Stimulated activated CD4-positive, alpha-beta T cell treated with anti-CD3 and anti-CD28 coated beads, Interleukin-15, amount 100 ng/mL, for 24 hours (primary cell): ENCODE measurements around the gene CLNK.

Experiments used
- DNase-seq: peaks from one replicate; pipeline ENCODE4 v3.0.0-alpha.2; 2020

CLNK gene, protein sequence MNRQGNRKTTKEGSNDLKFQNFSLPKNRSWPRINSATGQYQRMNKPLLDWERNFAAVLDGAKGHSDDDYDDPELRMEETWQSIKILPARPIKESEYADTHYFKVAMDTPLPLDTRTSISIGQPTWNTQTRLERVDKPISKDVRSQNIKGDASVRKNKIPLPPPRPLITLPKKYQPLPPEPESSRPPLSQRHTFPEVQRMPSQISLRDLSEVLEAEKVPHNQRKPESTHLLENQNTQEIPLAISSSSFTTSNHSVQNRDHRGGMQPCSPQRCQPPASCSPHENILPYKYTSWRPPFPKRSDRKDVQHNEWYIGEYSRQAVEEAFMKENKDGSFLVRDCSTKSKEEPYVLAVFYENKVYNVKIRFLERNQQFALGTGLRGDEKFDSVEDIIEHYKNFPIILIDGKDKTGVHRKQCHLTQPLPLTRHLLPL

GRCh38 chr4:10684631-10685030 is at the start of gene CLNK:
Gene CLNK, minus strand, starts transcription at chr4:10684768. Its CDS starts 16,899 bp downstream, at chr4:10667869.
- no peak for DNase-seq

- no peak for DNase-seq
Observed at GRCh38 chr4:10733481-10734062, 49.0 kb upstream of the CLNK start.

GRCh38 chr4:10732914-10733415 is 48.4 kb upstream of the CLNK start:
- peak; percentile 14 for DNase-seq

- peak; percentile 39 for DNase-seq
Observed at GRCh38 chr4:10732235-10732913, 47.8 kb upstream of the CLNK start.

GRCh38 chr4:10731690-10732089 is 47.1 kb upstream of the CLNK start:
- DNase-seq = no peak

GRCh38 chr4:10731162-10731561 is 46.6 kb upstream of the CLNK start:
- peak; percentile 30 for DNase-seq

- DNase-seq = no peak
Observed at GRCh38 chr4:10730590-10730989, 46.0 kb upstream of the CLNK start.

- peak; percentile 15 for DNase-seq
Observed at GRCh38 chr4:10730019-10730418, 45.5 kb upstream of the CLNK start.

DNA sequence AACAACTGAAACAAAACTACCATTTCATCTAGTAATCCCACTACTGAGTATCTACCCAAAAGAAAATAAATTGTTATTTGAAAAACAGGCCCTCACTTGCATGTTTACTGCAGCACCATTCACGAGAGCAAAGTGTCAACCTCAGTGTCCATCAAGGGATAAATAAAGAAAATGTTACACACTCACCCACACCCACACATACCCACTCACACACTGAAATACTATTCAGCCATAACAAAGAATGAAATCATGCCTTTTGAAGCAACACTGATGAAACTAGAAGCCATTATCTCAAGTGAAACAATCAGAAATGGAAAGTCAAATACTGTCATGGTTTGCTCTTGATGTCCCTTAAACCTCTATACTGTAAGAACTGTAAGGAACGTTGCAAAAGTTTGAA is 44.8 kb upstream of the CLNK start:
- no peak for DNase-seq

GRCh38 chr4:10728016-10728415 is 43.4 kb upstream of the CLNK start:
- DNase-seq = no peak

- peak; percentile 12 for DNase-seq
Observed at GRCh38 chr4:10727140-10727880, 42.7 kb upstream of the CLNK start.

- DNase-seq = no peak
Observed at GRCh38 chr4:10722957-10723356, 38.4 kb upstream of the CLNK start.

- DNase-seq = no peak
Observed at GRCh38 chr4:10721616-10722015, 37.0 kb upstream of the CLNK start.

DNA sequence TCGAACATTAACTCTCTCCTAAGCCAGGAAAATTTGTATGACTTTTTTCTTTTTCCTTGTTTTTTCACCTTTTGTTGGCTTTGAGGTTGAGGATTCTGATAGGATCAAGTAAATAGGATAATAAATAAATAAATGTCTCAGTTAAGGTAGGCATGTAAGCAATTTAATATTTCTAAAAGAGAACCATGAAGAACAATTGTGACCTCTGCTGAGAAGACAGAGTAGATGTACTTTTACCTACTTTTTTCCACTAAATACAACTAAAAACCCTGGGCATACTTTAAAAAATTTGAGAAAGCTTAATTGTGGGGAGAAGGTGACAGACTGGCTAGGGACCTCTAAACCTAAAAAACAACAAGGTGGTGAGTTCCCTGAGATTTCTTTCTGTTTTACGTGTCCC is 31.6 kb upstream of the CLNK start:
- no peak for DNase-seq

DNA sequence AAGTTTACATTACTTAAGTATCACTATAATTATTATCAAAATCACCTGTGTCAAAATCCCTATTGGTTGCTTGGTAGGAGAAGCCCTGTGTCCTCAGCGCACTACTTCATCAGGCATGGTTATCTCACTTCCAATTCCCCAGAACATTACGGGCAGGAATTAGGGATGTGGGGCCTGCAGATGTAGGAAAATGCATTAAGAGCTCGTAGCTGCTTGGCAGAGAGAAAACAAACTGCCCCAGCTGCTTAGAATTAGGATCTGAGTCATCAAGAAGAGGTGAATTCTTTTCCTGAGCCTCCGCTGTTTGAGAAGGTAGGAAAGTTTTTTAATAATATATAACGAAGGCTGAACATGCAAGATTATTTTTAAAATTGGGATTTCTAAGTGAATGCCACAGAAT is 31.1 kb upstream of the CLNK start:
- DNase-seq = no peak

DNA sequence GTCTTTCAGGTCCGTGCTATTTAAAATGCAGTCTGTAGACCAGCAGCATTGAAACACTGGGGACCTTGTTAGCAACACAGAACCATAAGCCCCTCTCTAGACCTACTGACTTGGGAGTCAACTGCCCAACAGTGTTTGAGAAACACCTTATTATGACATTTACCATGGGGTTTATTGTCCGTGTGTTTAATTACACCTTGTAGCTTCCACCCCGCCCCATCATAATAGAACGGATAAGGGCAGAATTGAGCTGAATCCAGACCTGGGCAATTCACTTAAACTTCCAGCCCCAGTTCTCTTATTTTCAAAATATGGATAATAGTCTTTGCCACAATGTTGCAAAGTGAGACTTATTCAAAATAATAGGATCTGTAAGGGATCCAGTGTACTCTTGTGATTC is 30.6 kb upstream of the CLNK start:
- DNase-seq = no peak

DNA sequence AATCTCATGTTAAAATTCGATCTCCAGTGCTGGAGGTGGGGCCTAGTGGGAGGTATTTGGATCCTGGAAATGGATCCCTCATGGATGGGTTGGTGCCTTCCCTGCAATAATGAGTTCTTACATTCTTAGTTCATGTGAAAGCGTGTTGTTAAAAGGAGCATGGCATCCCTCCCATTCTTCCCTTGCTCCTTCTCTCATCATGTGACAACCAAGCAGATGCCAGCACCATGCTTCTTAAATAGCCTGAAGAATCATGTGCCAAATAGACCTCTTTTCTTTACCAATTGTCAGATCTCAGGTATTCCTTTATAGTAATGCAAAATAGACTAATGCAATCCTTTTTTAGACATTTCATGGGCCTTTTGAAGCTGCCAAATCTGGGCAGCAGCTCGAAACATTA is 29.0 kb upstream of the CLNK start:
- DNase-seq = no peak

- no peak for DNase-seq
Observed at GRCh38 chr4:10706236-10706635, 21.7 kb upstream of the CLNK start.

GRCh38 chr4:10704430-10704810 is 19.9 kb upstream of the CLNK start:
- no peak for DNase-seq

DNA sequence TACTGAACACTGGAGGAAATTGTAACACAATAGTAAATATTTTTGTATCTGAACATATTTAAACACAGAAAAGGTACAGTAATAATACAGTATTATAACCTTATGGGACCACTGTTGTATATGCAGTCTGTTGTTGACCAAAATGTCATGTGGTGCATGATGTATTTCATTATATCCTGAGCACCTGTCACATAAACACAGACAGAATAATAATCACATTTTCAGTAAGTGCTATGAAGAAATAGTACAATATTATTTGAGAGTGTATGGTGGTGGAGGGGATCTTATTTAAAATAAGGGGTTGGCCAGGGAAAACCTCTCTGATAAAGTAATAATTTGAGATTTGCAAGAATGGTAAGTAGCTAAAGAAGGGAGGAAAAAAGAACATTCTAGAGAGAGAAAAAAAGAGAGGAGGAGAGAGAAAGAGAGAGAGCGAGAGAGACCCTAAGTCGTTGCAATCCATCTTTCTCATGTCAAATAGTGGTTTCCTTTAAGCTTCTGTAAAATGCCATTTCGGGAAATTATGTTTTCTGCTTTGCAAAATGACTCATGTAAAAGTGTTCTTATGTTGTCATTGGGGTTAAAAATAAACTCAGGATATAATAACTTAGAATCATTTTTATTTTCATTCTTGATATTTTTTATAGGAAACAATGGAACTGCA is 19.3 kb upstream of the CLNK start:
- no peak for DNase-seq

GRCh38 chr4:10703156-10703555 is 18.6 kb upstream of the CLNK start:
- no peak for DNase-seq

- no peak for DNase-seq
Observed at GRCh38 chr4:10701702-10702460, 17.3 kb upstream of the CLNK start.
